GM21576 (cell line): ENCODE results near the gene TRMU.
"Not testable (repeated sequence)": the region's sequence is repeated elsewhere in the genome, so short reads cannot be mapped to it uniquely, and the experiment has no call there.

Experiments
- ATAC-seq: cut with Tn5 transposase; IDR thresholded peaks from one replicate; pipeline ENCODE4 v1.9.1; 2021; ENCODE audit warnings: mild to moderate bottlenecking, moderate library complexity; ENCODE audit not compliant: unreplicated experiment

Gene TRMU

GRCh38 chr22:46381731-46382130 is 46.2 kb downstream of the TRMU start:
- no peak for ATAC-seq

GRCh38 chr22:46382524-46382923 is 47.0 kb downstream of the TRMU start:
- no peak for ATAC-seq

GRCh38 chr22:46386312-46386711 is 50.8 kb downstream of the TRMU start:
- no peak for ATAC-seq

- ATAC-seq = no peak
Measured at GRCh38 chr22:46387748-46388147, 52.2 kb downstream of the TRMU start.

GRCh38 chr22:46388647-46389046 is 53.1 kb downstream of the TRMU start:
- no peak for ATAC-seq

- no peak for ATAC-seq
Measured at GRCh38 chr22:46389081-46389480, 53.6 kb downstream of the TRMU start.

GRCh38 chr22:46390105-46390651 is 54.7 kb downstream of the TRMU start:
- no peak for ATAC-seq

- no peak for ATAC-seq
Measured at GRCh38 chr22:46390652-46391301, 55.3 kb downstream of the TRMU start.

- no peak for ATAC-seq
Measured at GRCh38 chr22:46391486-46392136, 56.1 kb downstream of the TRMU start.

- no peak for ATAC-seq
Measured at GRCh38 chr22:46392137-46392844, 56.8 kb downstream of the TRMU start.

GRCh38 chr22:46393873-46394272 is 58.4 kb downstream of the TRMU start:
- ATAC-seq = no peak

- ATAC-seq = no peak
Measured at GRCh38 chr22:46394622-46395021, 59.1 kb downstream of the TRMU start.

GRCh38 chr22:46395145-46395544 is 59.6 kb downstream of the TRMU start:
- no peak for ATAC-seq

GRCh38 chr22:46397049-46397448 is 61.5 kb downstream of the TRMU start:
- ATAC-seq = not testable (repeated sequence)

GRCh38 chr22:46397514-46397913 is 62.0 kb downstream of the TRMU start:
- no peak for ATAC-seq

GRCh38 chr22:46397951-46398350 is 62.4 kb downstream of the TRMU start:
- no peak for ATAC-seq

- no peak for ATAC-seq
Measured at GRCh38 chr22:46399251-46400024, 63.9 kb downstream of the TRMU start.

GRCh38 chr22:46401370-46401769 is 65.9 kb downstream of the TRMU start:
- no peak for ATAC-seq

GRCh38 chr22:46402505-46402904 is 67.0 kb downstream of the TRMU start:
- no peak for ATAC-seq

GRCh38 chr22:46403880-46404279 is 68.4 kb downstream of the TRMU start:
- ATAC-seq = not testable (repeated sequence)

GRCh38 chr22:46405901-46406300 is 70.4 kb downstream of the TRMU start:
- ATAC-seq = no peak
